ENCODE results near the gene MYO18B.

The MYO18B gene

DNA sequence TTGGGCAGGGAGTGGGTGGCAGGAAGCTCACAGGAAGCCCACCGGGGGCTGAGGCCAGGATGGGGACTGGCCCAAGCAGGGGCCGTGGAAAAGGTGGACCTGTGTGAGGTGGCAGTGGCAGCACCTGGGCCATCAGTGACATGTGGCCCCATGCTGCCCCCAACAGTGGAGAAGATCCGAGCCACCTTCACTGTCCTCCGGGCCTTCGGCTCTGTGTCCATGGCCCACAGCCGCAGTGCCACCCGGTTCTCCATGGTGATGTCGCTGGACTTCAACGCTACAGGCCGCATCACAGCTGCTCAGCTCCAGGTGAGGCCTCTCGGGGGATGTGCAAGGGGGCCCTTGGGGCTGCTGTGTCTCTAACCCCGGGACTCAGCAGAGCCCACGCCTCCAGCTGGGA, 37.9 kb downstream of the MYO18B start:
- Histone ChIP-seq H3K9me2 (replicated peaks; ENCODE audit: insufficient read depth, low read length) (no peaks in the 10 kb centered on the region), H3K27ac (ENCODE audit: low read length) (no peak overlapping the region), H2AFZ (ENCODE audit: low read length) (no peak overlapping the region), H3K4me2 (ENCODE audit: low read depth, low read length) (no peak overlapping the region), H3K27me3 (replicated peaks; ENCODE audit: insufficient read depth, low read length) (peaks cover 12% of the 10 kb centered on the region), H3K9me3 (replicated peaks; ENCODE audit: insufficient read depth, low read length) (no peaks in the 10 kb centered on the region), H3K36me3 (replicated peaks; ENCODE audit: insufficient read depth, low read length) (no peaks in the 10 kb centered on the region), H3F3A (ENCODE audit: insufficient read depth, low read length) (no peaks in the 10 kb centered on the region), H3K4me1 (ENCODE audit: low read length) (no peaks in the 10 kb centered on the region), H3K9ac (ENCODE audit: low read length) (no peak overlapping the region), H3K4me3 (ENCODE audit: low read length) (no peak overlapping the region), H4K20me1 (ENCODE audit: insufficient read depth, low read length) (no peaks in the 10 kb centered on the region), H3K79me2 (ENCODE audit: low read length) (no peaks in the 10 kb centered on the region)
- TF ChIP-seq, protein P1, sequence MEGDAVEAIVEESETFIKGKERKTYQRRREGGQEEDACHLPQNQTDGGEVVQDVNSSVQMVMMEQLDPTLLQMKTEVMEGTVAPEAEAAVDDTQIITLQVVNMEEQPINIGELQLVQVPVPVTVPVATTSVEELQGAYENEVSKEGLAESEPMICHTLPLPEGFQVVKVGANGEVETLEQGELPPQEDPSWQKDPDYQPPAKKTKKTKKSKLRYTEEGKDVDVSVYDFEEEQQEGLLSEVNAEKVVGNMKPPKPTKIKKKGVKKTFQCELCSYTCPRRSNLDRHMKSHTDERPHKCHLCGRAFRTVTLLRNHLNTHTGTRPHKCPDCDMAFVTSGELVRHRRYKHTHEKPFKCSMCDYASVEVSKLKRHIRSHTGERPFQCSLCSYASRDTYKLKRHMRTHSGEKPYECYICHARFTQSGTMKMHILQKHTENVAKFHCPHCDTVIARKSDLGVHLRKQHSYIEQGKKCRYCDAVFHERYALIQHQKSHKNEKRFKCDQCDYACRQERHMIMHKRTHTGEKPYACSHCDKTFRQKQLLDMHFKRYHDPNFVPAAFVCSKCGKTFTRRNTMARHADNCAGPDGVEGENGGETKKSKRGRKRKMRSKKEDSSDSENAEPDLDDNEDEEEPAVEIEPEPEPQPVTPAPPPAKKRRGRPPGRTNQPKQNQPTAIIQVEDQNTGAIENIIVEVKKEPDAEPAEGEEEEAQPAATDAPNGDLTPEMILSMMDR (IDR thresholded peaks at IDR 0.05; ENCODE audit: low read length) = no peak
- no peak for TF ChIP-seq EZH2phosphoT487 (IDR thresholded peaks at IDR 0.05; ENCODE audit: low read length)
- no peak for TF ChIP-seq EZH2 (optimal IDR thresholded peaks at IDR 0.05; ENCODE audit: low read depth, low read length)
- DNase-seq = no peak

DNA sequence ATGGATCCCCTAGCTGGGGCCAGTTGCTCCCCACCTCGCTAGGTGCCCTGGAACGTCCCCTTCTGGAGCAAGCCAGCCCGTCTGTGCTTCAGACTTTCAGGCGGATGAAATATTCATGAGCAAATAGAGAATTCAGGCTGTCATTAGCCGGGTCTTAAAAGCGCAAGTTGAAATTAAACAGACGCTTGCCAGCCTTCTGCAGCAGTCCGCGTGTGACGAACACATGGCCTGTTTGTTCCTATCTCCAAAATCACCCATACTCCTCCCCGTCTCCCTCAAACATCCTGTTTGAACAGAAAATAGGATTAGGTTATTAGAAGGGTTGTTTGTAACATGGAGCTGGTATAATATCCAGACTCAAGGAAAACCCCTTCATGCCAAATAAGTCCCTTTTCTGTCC, 38.7 kb downstream of the MYO18B start:
- Histone ChIP-seq H3K9ac (ENCODE audit: low read length) (no peak overlapping the region), H3K27ac (ENCODE audit: low read length) (no peak overlapping the region), H3F3A (ENCODE audit: insufficient read depth, low read length) (no peaks in the 10 kb centered on the region), H3K79me2 (ENCODE audit: low read length) (no peaks in the 10 kb centered on the region), H3K27me3 (replicated peaks; ENCODE audit: insufficient read depth, low read length) (peaks cover 4% of the 10 kb centered on the region), H3K36me3 (replicated peaks; ENCODE audit: insufficient read depth, low read length) (no peaks in the 10 kb centered on the region), H2AFZ (ENCODE audit: low read length) (no peak overlapping the region), H3K9me2 (replicated peaks; ENCODE audit: insufficient read depth, low read length) (no peaks in the 10 kb centered on the region), H3K9me3 (replicated peaks; ENCODE audit: insufficient read depth, low read length) (no peaks in the 10 kb centered on the region), H3K4me3 (ENCODE audit: low read length) (no peak overlapping the region), H4K20me1 (ENCODE audit: insufficient read depth, low read length) (no peaks in the 10 kb centered on the region), H3K4me2 (ENCODE audit: low read depth, low read length) (no peak overlapping the region), H3K4me1 (ENCODE audit: low read length) (no peaks in the 10 kb centered on the region)
- TF ChIP-seq, protein P1 (IDR thresholded peaks at IDR 0.05; ENCODE audit: low read length) = no peak
- TF ChIP-seq EZH2phosphoT487 (IDR thresholded peaks at IDR 0.05; ENCODE audit: low read length) = no peak
- TF ChIP-seq EZH2 (optimal IDR thresholded peaks at IDR 0.05; ENCODE audit: low read depth, low read length) = no peak
- DNase-seq = no peak

DNA sequence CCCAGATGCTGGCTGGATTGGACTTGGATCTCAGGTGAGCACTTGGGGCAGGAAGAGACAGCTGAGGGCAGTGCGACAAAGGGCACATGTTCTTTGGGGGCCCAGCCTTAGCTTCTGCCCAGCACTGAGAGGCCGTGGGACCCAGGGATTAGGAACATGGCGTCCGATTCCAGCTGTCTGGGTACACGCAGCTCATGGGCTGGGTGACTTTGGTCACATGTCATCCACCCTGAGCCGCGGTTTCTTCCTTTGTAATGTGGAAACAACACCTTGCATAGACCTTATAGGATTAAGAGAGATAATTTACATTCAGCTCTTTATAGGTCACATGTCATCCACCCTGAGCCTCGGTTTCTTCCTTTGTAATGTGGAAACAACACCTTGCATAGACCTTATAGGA, 39.8 kb downstream of the MYO18B start:
- no peak overlapping the region for H3K9ac ChIP-seq (ENCODE audit: low read length)
- DNase-seq = no peak
- H3K4me1 ChIP-seq (ENCODE audit: low read length) = no peaks in the 10 kb centered on the region
- H3K27ac ChIP-seq (ENCODE audit: low read length) = no peak overlapping the region
- no peak overlapping the region for H2AFZ ChIP-seq (ENCODE audit: low read length)
- TF ChIP-seq EZH2phosphoT487 (IDR thresholded peaks at IDR 0.05; ENCODE audit: low read length) (no peak), EZH2 (optimal IDR thresholded peaks at IDR 0.05; ENCODE audit: low read depth, low read length) (no peak)
- TF ChIP-seq, protein P1 (IDR thresholded peaks at IDR 0.05; ENCODE audit: low read length) = no peak
- no peak overlapping the region for H3K4me3 ChIP-seq (ENCODE audit: low read length)
- no peaks in the 10 kb centered on the region for H3F3A ChIP-seq (ENCODE audit: insufficient read depth, low read length)
- no peaks in the 10 kb centered on the region for H3K9me3 ChIP-seq (replicated peaks; ENCODE audit: insufficient read depth, low read length)
- no peaks in the 10 kb centered on the region for H3K79me2 ChIP-seq (ENCODE audit: low read length)
- no peaks in the 10 kb centered on the region for H3K9me2 ChIP-seq (replicated peaks; ENCODE audit: insufficient read depth, low read length)
- no peak overlapping the region for H3K4me2 ChIP-seq (ENCODE audit: low read depth, low read length)
- no peaks in the 10 kb centered on the region; the same call in none of the 2 replicates for H3K27me3 ChIP-seq (replicated peaks; ENCODE audit: insufficient read depth, low read length)
- H4K20me1 ChIP-seq (ENCODE audit: insufficient read depth, low read length) = no peaks in the 10 kb centered on the region
- H3K36me3 ChIP-seq (replicated peaks; ENCODE audit: insufficient read depth, low read length) = no peaks in the 10 kb centered on the region
